ENCODE measurements around the gene SMARCC1. TPM values are rescaled to one million over a fixed set of nuclear protein-coding genes. Genes with fewer than 3 reads are reported as not detected.

Gene SMARCC1
- total and polyA plus RNA-seq, 2 of the 4 experiments (the other 2 are of a cell fraction) = 18.6 to 39.6 TPM

DNA sequence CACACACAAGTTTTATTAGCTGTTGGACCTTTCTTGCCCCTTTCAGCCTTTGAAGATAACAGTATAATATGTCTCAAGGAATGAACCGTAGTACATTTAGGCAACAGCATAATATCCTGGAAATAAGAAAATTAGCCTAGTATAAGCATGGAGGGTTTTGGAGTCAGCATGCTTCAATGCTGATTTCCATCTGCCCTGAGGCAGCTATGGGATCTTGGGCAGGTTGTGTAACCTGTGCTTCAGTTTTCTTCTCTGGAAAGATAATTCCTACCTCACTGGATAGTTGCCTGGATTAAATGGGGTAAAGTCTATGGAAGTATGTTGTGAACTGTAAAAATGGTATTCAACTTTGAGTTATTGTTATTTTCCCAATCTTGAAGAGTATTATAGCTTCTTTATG, 22.9 kb upstream of the SMARCC1 start:
- TF ChIP-seq, protein P1, sequence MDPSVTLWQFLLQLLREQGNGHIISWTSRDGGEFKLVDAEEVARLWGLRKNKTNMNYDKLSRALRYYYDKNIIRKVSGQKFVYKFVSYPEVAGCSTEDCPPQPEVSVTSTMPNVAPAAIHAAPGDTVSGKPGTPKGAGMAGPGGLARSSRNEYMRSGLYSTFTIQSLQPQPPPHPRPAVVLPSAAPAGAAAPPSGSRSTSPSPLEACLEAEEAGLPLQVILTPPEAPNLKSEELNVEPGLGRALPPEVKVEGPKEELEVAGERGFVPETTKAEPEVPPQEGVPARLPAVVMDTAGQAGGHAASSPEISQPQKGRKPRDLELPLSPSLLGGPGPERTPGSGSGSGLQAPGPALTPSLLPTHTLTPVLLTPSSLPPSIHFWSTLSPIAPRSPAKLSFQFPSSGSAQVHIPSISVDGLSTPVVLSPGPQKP (IDR thresholded peaks at IDR 0.05; ENCODE audit: borderline replicate concordance, low read depth, low read length) = no peak
- TF ChIP-seq NFE2L2 (IDR thresholded peaks at IDR 0.05; ENCODE audit: low read depth, low read length) (no peak), SMC3 (IDR thresholded peaks at IDR 0.05; ENCODE audit: low read depth, low read length) (no peak)
- Histone ChIP-seq H3K79me1 (ENCODE audit: low read depth in 1 of 2, low read length in 2 of 2) (peaks cover 14 to 32% of the 10 kb centered on the region in 2 experiments), H2AFZ (replicated peaks; ENCODE audit: low read length, poor library complexity) (no peak overlapping the region), H3K9ac (ENCODE audit: low read depth, low read length) (no peak overlapping the region), H4K91ac (ENCODE audit: insufficient read depth, low read depth, low read length) (no peak overlapping the region), H3K14ac (replicated peaks; ENCODE audit: low read depth, low read length) (no peak overlapping the region), H3K4me2 (ENCODE audit: low read depth, low read length) (no peak overlapping the region), H3K36me3 (ENCODE audit: control insufficient read depth, insufficient read depth, low read length) (peaks cover 4% of the 10 kb centered on the region; the same call in 1 of the 2 replicates), H4K20me1 (ENCODE audit: insufficient read depth, low read length) (no peaks in the 10 kb centered on the region; the same call in 1 of the 2 replicates), H3K56ac (ENCODE audit: extremely low read depth, insufficient read depth, low read length) (no peak overlapping the region), H3K9me1 (ENCODE audit: insufficient read depth, low read length) (peaks cover 4% of the 10 kb centered on the region), H2AK9ac (replicated peaks; ENCODE audit: low read depth, low read length, poor library complexity) (no peak overlapping the region), H2BK120ac (ENCODE audit: low read depth, low read length) (no peak overlapping the region), H4K5ac (ENCODE audit: low read depth, low read length) (no peak overlapping the region), H3K18ac (ENCODE audit: low read depth, low read length) (no peak overlapping the region), H2BK20ac (ENCODE audit: low read depth, low read length) (no peak overlapping the region), H2BK15ac (ENCODE audit: low read depth, low read length) (no peak overlapping the region), H3K23ac (ENCODE audit: low read depth, low read length) (peak overlapping the region; percentile 42; the same call in 1 of the 2 replicates), H4K8ac (ENCODE audit: low read depth in 2 of 2, low read length in 2 of 2) (peak overlapping the region in 1 of 2 experiments; percentile 50; a peak in 1 of 4 replicates), H3K4me3 (ENCODE audit: insufficient read depth, low read depth, low read length) (no peak overlapping the region), H3K27ac (ENCODE audit: insufficient read depth, low read length) (no peak overlapping the region), H3K4me1 (ENCODE audit: control insufficient read depth, insufficient read depth, low read length) (no peaks in the 10 kb centered on the region; the same call in 1 of the 2 replicates), H3K4ac (ENCODE audit: low read depth, low read length) (no peak overlapping the region), H3K9me3 (ENCODE audit: control insufficient read depth, insufficient read depth, low read length) (no peaks in the 10 kb centered on the region), H3K27me3 (ENCODE audit: control insufficient read depth, insufficient read depth, low read length) (no peaks in the 10 kb centered on the region), H2AK5ac (ENCODE audit: low read depth, low read length) (no peak overlapping the region), H2BK5ac (ENCODE audit: low read depth, low read length, poor library complexity, severe bottlenecking) (no peak overlapping the region)
- DNase-seq (no peak), ATAC-seq (ENCODE audit: low read depth) (no peak)
- no TSS peak for BruUV-seq (replicated peaks)
- no CpG with 5 or more reads among the region's 1 CpG for WGBS, 2 experiments (ENCODE audit: extremely low coverage in 2 of 2, insufficient read length in 1 of 2)
- POLR2A ChIA-PET (ENCODE audit: unreplicated experiment) = no interaction called here
- CTCF ChIA-PET = interaction anchor here (0.6 kb wide), 1 partner anchor 1109 kb away, joined by 4 read pairs; no protein-coding TSS in a partner anchor
- dilution Hi-C loops (cut with HindIII; ENCODE audit: low sequenced_read_pairs, unreplicated experiment) = no loop called here
- intact Hi-C loops (cut with micrococcal nuclease) = no loop called here
- in situ Hi-C loops (cut with MboI; ENCODE audit: low sequenced_read_pairs) = no loop called here
